ENCODE measurements around the gene RBCK1. TPM values are rescaled to one million over a fixed set of nuclear protein-coding genes. Genes with fewer than 3 reads are reported as not detected.

Gene RBCK1
- total RNA-seq, 1 donor from 2014 or later = 94.3 TPM

GRCh38 chr20:416950-417800 lies 9.1 kb downstream of the RBCK1 start:
- Mint-ChIP-seq H3K36me3 (ENCODE audit: low read depth) (peaks cover 25% of the 10 kb centered on the region), H3K9me3 (ENCODE audit: low read depth) (no peaks in the 10 kb centered on the region)

GRCh38 chr20:417801-418342 lies 9.8 kb downstream of the RBCK1 start:
- H3K36me3 Mint-ChIP-seq (ENCODE audit: low read depth) = peaks cover 24% of the 10 kb centered on the region
- H3K9me3 Mint-ChIP-seq (ENCODE audit: low read depth) = no peaks in the 10 kb centered on the region
- H3K4me1 Mint-ChIP-seq (ENCODE audit: low read depth) = no peaks in the 10 kb centered on the region
- H3K4me3 Mint-ChIP-seq (ENCODE audit: unreplicated experiment) = no peak overlapping the region
- H3K27ac Mint-ChIP-seq (ENCODE audit: unreplicated experiment) = no peak overlapping the region
- TF ChIP-seq, protein P1, sequence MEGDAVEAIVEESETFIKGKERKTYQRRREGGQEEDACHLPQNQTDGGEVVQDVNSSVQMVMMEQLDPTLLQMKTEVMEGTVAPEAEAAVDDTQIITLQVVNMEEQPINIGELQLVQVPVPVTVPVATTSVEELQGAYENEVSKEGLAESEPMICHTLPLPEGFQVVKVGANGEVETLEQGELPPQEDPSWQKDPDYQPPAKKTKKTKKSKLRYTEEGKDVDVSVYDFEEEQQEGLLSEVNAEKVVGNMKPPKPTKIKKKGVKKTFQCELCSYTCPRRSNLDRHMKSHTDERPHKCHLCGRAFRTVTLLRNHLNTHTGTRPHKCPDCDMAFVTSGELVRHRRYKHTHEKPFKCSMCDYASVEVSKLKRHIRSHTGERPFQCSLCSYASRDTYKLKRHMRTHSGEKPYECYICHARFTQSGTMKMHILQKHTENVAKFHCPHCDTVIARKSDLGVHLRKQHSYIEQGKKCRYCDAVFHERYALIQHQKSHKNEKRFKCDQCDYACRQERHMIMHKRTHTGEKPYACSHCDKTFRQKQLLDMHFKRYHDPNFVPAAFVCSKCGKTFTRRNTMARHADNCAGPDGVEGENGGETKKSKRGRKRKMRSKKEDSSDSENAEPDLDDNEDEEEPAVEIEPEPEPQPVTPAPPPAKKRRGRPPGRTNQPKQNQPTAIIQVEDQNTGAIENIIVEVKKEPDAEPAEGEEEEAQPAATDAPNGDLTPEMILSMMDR (IDR thresholded peaks at IDR 0.05) = no peak
- no peak for DNase-seq (ENCODE audit: low spot score)
- no peaks in the 10 kb centered on the region for H3K27me3 Mint-ChIP-seq (ENCODE audit: low read depth)

More at GRCh38 chr20:416950-417800, 9.1 kb downstream of the RBCK1 start:
- DNase-seq (ENCODE audit: low spot score) = no peak
- Mint-ChIP-seq H3K27ac (ENCODE audit: unreplicated experiment) (no peak overlapping the region), H3K27me3 (ENCODE audit: low read depth) (no peaks in the 10 kb centered on the region), H3K4me1 (ENCODE audit: low read depth) (no peaks in the 10 kb centered on the region), H3K4me3 (ENCODE audit: unreplicated experiment) (no peak overlapping the region)
- TF ChIP-seq, protein P1 (IDR thresholded peaks at IDR 0.05) = no peak

DNA sequence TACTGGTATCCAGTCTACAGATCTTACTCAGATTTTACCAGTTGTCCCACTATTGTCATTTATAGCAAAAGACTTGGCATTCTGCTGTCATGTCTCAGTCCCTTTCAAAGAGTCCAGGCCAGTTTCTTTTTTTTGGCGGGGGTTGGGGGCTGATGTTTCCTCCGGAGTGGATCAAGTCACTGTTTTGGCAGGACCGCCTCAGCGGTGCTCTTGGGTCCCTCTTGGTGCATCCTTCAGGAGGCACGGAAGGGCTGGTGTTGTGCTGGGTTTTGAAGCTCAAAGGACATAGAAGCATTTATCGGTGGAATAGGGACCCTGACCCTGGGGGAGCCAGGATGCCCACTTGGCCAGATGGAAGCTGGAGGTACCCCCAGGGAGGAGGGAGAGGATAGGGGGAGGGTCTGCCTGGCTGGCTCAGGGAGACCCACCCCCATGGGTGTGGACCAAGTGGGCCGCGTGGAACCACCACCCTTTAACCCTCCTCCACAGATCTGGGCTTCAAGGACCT lies 10.8 kb downstream of the RBCK1 start:
- no peak overlapping the region for H3K4me3 Mint-ChIP-seq (ENCODE audit: unreplicated experiment)
- no peak overlapping the region for H3K27ac Mint-ChIP-seq (ENCODE audit: unreplicated experiment)
- no peak for DNase-seq (ENCODE audit: low spot score)

GRCh38 chr20:419556-420165 lies 11.6 kb downstream of the RBCK1 start:
- Mint-ChIP-seq H3K27ac (ENCODE audit: unreplicated experiment) (no peak overlapping the region), H3K36me3 (ENCODE audit: low read depth) (peaks cover 27% of the 10 kb centered on the region), H3K4me1 (ENCODE audit: low read depth) (no peaks in the 10 kb centered on the region), H3K9me3 (ENCODE audit: low read depth) (no peaks in the 10 kb centered on the region), H3K27me3 (ENCODE audit: low read depth) (no peaks in the 10 kb centered on the region), H3K4me3 (ENCODE audit: unreplicated experiment) (no peak overlapping the region)
- TF ChIP-seq, protein P1 (IDR thresholded peaks at IDR 0.05) = no peak
- DNase-seq (ENCODE audit: low spot score) = no peak

More for the DNA sequence above, 10.8 kb downstream of the RBCK1 start:
- Mint-ChIP-seq H3K36me3 (ENCODE audit: low read depth) (peaks cover 23% of the 10 kb centered on the region), H3K27me3 (ENCODE audit: low read depth) (no peaks in the 10 kb centered on the region), H3K9me3 (ENCODE audit: low read depth) (no peaks in the 10 kb centered on the region), H3K4me1 (ENCODE audit: low read depth) (no peaks in the 10 kb centered on the region)
- TF ChIP-seq, protein P1 (IDR thresholded peaks at IDR 0.05) = no peak

DNA sequence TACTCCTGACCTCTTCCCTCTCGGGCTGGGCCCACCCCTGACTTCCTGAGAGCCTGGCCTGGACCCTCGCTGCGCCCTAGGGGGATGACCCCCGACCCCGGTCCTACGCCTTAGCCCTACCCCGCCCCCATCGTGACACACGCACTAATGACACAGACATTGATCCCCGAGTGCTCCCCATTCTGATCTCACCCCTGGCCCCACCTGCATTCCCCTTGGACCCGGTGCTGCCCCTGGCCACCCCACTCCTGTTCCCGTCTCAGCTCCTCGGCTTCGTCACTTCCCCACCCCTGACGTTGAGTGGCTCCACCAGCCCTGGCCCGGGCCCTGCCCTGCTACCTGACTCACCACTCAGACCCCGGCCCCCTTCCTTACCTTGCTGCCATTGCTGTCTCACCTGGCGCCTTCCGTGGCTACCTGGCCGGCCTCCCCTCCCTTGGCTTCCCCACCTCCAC lies 12.1 kb downstream of the RBCK1 start:
- TF ChIP-seq, protein P1 (IDR thresholded peaks at IDR 0.05) = no peak
- Mint-ChIP-seq H3K9me3 (ENCODE audit: low read depth) (no peaks in the 10 kb centered on the region), H3K4me3 (ENCODE audit: unreplicated experiment) (no peak overlapping the region), H3K27ac (ENCODE audit: unreplicated experiment) (no peak overlapping the region), H3K4me1 (ENCODE audit: low read depth) (no peaks in the 10 kb centered on the region), H3K36me3 (ENCODE audit: low read depth) (peaks cover 27% of the 10 kb centered on the region), H3K27me3 (ENCODE audit: low read depth) (no peaks in the 10 kb centered on the region)
- no peak for DNase-seq (ENCODE audit: low spot score)
